RPMI7951 (cell line): ENCODE measurements around the gene DHX57. TPM values are rescaled to one million over a fixed set of nuclear protein-coding genes. Genes with fewer than 3 reads are reported as not detected.
A peak's percentile ranks its signal among the peaks of the same experiment; 100 is the strongest.

ENCODE experiments used
- DNase-seq: peaks from one replicate; pipeline ENCODE4 v3.0.0-alpha.2; 2012; ENCODE audit warnings: low read depth
- total RNA-seq: library from RNA; depleted of rRNA; stranded (reverse); fragments of >200 nt; shearing (Covaris generic); gene quantifications from 2 replicates; pipeline ENCODE4 v1.2.3, GENCODE V29; 2014; rRNA removed

The DHX57 gene
- total RNA-seq, 1 experiment from 2014 or later, result 17.3 TPM

GRCh38 chr2:38751596-38752410 is 123.9 kb downstream of the DHX57 start:
- DNase-seq, result no peak

GRCh38 chr2:38750891-38751595 is 124.7 kb downstream of the DHX57 start, which contains the start of gene SRSF7:
SRSF7 (minus strand) TSS chr2:38751361; CDS start chr2:38751256, 105 bp downstream.
- DNase-seq, result peak; percentile 100

- DNase-seq, result peak; percentile 49
These were observed 125.5 kb downstream of the DHX57 start for GRCh38 chr2:38750011-38750890.

- no peak for DNase-seq
These were observed 126.6 kb downstream of the DHX57 start for GRCh38 chr2:38748943-38749804.

GRCh38 chr2:38748391-38748790 is 127.3 kb downstream of the DHX57 start:
- no peak for DNase-seq

- DNase-seq, result no peak
These were observed 127.9 kb downstream of the DHX57 start for GRCh38 chr2:38747819-38748218.

Other genes starting within 250 kb of the DHX57 start
- gene GALM, start 209.8 kb downstream of the DHX57 start, total RNA-seq, result 47.0 and 48.5 TPM in 2 replicates
- 219 and 249 TPM in 2 replicates for gene SRSF7, start 124.6 kb downstream of the DHX57 start, total RNA-seq
- gene GEMIN6, start 97.7 kb downstream of the DHX57 start, total RNA-seq, result 27.0 and 38.7 TPM in 2 replicates
- 70.1 and 72.8 TPM in 2 replicates for gene MORN2, start within 50 bp of the DHX57 start, total RNA-seq
- gene ARHGEF33, start 13.9 kb upstream of the DHX57 start, total RNA-seq, result 0.24 and 0.59 TPM in 2 replicates
- gene SOS1, start 245.1 kb upstream of the DHX57 start, total RNA-seq, result 11.9 and 17.8 TPM in 2 replicates